Hepatocyte (in vitro differentiated cells): ENCODE data around the gene HNF4A.

Experiments used
- CTCF ChIP-seq: fragments of 200-600 bp; sonication (generic); IDR thresholded peaks from 2 replicates; pipeline ENCODE4 v1.5.1; 2016; ENCODE audit warnings: antibody characterized with exemption, mild to moderate bottlenecking; ENCODE audit not compliant: poor library complexity
- EZH2 ChIP-seq: fragments of 200-600 bp; sonication (generic); IDR thresholded peaks from 2 replicates; pipeline ENCODE4 v1.6.1; 2016; ENCODE audit warnings: antibody characterized with exemption, mild to moderate bottlenecking, borderline replicate concordance
- EZH2phosphoT487 ChIP-seq: fragments of 200-600 bp; sonication (generic); IDR thresholded peaks from one replicate; pipeline ENCODE4 v1.6.1; 2018; ENCODE audit warnings: antibody characterized with exemption, mild to moderate bottlenecking, low read depth, moderate library complexity; ENCODE audit not compliant: unreplicated experiment, severe bottlenecking

GRCh38 chr20:44450281-44450889 is 94.9 kb downstream of the HNF4A start:
- TF ChIP-seq EZH2, result no peak
- no peak for TF ChIP-seq CTCF
- TF ChIP-seq EZH2phosphoT487, result no peak
